Islet of Langerhans (tissue), 1 donor: ENCODE results near the gene KLF13.

ENCODE experiments used
- FAIRE-seq: peaks from one replicate; lab custom pipeline; 2011; peaks lifted over from hg19 to GRCh38; lab: Jason Lieb, UNC

Gene KLF13

DNA sequence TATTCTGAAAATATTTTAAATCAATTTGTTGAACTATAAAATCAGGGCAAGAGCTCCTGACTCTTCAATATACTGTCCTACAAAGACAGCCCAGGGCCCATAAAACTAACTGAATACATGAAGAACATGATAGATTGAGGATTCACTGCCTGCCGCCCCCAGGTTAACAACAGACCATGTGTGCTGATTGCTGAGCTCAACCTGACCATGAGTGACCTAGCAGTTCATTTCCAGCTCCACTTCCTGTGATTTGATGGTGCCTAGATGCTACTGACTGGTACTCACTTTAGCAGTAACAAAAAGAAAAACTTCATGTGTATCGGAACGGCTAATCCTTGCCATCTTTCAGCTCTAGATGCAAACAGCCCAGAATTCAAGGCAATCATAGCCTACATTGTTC is 9.6 kb upstream of the KLF13 start:
- no peak for FAIRE-seq

GRCh38 chr15:31317421-31318327 is 9.0 kb upstream of the KLF13 start:
- FAIRE-seq, result no peak

GRCh38 chr15:31318429-31318828 is 8.2 kb upstream of the KLF13 start:
- FAIRE-seq, result no peak

- no peak for FAIRE-seq
These were observed 6.6 kb upstream of the KLF13 start for GRCh38 chr15:31320022-31320421.

DNA sequence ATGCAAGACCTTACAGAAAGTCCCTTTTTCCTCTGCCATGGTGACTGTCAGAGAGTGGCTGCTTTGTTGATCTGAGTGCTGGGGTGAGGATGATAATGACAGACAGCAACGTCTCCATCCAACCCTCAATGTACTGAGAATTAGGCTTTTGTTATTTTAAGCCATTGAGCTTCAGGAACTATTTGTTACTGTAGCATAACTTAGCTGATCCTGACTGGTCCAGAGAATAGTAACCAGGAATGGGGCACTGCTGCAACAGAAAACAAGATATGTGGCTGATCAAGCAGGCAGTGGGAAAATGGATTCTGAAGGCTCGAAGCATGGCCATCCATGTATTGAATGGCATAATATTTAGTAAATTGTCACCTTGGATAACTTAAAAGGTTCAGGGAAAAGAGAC is 5.2 kb upstream of the KLF13 start:
- no peak for FAIRE-seq

DNA sequence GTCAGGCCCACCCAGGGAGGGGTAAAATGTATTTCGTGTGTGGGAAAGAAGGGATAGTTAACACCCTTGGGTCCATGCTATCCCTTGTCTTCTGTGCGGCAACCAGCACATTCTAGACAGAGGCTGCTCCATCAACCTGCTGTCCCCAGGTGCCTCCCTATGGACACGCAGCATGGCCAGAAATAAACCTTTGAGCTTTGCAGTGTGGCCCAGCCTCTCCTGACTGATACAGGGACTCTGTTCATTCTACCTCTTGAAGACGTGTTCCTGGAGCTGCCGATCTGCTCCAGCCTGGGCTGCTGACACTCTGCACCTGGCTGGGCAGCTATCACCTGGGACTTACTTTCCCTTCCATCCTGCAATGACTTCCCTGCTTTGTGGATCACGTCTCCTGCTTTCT is 4.1 kb upstream of the KLF13 start:
- FAIRE-seq, result no peak

- FAIRE-seq, result no peak
These were observed 3.0 kb upstream of the KLF13 start for GRCh38 chr15:31323627-31324026.

- no peak for FAIRE-seq
These were observed 2.4 kb upstream of the KLF13 start for GRCh38 chr15:31324186-31324585.

DNA sequence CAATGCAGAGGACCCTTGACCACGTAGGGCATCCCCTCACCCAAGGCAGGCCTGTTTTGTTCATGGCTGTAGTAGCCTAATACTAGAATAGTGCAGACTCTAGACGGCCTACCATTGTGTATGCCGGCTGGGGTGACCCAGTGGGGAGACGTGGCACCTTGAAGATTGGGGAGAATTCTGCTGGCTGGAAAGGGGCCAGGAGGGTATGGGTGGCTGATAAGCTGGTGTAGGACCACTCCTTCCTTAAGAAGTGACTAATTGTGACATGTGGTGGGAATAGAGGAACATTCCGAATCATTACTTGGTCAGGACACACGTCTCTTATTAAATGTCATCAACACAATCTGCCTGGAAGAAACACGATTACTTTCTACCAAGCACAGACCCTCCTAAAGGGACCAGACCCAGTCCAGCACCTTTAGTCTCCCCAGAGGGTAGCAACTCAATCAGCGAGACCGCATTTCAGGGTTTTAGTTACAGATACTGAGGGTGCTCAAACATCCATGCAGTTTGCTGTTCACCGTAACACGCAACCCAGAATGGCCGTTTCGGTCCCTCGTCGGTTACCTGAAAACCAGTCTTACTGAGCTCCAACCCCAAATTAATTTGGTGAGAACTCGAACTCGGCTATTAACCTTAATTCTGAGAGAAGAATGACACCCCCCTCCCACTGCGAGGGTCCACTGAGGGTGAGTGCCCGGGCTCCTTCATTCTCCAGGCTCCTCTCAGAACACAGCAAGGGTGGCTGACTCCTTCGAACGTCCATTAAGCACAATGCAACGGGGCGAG is 1.6 kb upstream of the KLF13 start:
- no peak for FAIRE-seq

DNA sequence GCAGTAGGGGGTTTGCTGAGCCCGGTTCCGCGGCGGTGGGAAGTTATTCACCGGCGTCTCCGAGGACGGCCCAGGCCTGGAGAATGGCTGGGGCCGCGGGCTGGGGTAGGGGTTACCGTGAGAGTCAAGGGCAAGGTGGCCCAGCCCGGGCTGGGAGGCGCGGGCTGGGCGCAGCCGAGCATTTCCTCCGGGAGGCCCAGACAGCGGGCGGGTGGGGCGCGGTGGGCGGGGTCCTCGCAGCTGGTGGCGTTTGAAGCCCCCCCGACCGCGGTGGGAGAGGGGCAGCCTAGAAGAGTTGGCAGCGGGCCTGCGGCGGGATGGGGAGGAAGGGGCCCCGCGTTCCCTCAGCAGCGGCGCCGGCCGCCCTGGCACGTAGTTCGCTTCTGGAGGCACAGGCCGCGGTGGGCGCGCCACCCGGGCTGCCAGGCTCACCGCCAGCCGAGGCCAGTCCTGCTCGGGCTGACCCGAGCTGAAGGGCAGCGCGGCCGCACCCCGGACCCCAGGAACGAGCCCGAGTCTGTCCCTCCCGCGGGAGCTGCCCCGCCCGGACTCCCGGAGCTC is 960 bp upstream of the KLF13 start:
- no peak for FAIRE-seq

- FAIRE-seq, result no peak
These were observed 437 bp downstream of the KLF13 start for GRCh38 chr15:31326875-31327668.

GRCh38 chr15:31327669-31328427 is 1.2 kb downstream of the KLF13 start:
- FAIRE-seq, result no peak

DNA sequence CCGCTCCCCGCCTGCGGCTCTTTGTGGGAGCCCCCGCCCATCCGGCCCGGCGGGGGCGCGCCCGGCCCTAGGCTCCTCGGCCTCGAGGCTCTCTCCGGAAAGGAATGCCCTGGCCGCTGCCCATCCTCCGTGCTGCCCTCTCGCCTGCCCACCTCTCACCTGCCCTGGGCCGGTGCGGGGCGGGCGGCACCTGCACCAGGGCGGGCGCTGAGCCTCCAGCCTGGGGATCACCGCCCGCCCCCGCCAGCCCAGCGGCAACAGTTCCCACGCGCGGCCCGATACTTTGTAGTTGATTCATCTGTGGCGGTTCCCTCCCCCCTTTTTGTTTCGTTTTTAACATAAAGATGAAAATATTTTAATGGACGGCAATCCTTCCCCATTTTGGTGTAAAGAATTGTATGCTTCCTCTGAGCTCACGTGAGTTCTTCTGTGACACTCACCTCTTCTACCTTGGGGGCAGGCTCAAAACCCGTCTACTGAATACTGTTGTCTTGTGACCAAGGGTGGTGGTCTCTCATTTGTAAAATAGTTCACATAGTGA is 1.9 kb downstream of the KLF13 start:
- no peak for FAIRE-seq

GRCh38 chr15:31328969-31329639 is 2.5 kb downstream of the KLF13 start:
- no peak for FAIRE-seq

DNA sequence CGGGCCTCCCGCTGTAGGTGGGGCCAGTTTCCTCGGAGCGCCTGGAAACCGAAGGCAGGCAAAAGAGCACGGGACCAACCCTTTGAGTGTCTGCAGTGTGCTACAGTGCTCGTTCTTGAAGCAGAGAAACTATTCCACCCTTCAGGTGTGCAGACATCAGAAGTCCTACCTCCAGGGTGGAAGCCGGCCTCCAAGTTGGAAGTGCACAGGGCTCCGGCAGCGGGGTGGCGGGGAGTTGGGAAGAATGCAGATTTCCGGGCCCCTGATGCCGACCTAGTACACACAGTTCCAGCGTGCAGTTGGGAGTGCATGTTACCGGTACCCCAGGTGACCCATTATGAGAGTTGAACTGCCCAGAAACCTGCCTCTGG is 3.0 kb downstream of the KLF13 start:
- FAIRE-seq, result no peak

- no peak for FAIRE-seq
These were observed 3.6 kb downstream of the KLF13 start for GRCh38 chr15:31330111-31330785.

- no peak for FAIRE-seq
These were observed 4.2 kb downstream of the KLF13 start for GRCh38 chr15:31330836-31331235.

DNA sequence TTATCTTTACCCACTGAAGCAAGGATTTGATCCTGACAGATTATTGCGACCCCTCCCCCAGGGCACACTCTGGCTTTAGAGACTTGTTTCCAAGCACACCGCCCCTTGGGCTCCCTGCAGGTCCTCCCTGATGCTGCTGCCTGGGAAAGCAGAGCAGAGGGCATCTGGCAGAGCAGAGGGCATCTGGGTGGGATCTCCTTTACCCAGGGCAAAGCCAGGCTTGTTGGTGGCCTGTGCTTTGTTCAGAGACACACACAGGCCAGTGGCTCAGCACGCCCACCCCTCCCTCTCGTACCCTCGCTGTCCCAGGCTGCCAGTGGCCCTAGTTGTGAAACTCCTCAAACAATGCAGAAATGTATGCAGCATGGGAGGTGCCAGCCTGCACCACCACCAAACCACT is 4.8 kb downstream of the KLF13 start:
- no peak for FAIRE-seq

DNA sequence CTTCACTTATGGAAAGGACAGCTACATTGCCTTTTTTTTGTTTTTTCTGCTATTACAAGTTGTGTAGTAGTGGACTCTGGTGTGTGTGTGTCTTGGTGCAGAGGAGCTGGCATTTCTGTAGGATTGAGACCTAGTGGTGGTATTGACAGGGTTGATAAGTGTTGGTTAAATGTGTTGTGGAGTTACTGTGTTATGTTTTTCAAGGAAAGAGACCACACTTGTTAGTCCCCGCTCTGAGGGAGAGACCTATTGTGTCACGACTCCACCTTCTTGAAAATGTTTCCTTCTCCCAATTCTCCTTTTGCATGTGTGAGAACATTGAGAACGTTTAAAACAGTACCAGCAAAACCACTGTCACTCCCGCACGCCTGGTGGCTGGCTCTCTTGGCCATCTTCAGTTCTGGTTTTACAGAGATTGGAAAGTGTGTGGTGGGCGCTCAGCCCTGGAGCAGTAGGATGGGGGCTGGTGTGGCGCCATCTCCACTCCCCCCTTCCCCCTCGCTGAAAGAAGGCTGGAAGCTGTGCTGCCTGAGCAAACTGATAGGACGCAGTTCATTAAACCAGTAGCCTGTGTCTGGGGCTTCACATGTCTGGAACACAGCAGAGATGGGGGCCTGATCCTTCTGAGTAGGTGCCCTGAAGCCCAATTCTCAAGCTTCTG is 5.5 kb downstream of the KLF13 start:
- no peak for FAIRE-seq

- FAIRE-seq, result no peak
These were observed 6.0 kb downstream of the KLF13 start for GRCh38 chr15:31332681-31333071.
